Testis (tissue), 3 donors: ENCODE results near the gene TOX2. TPM values are rescaled to one million over a fixed set of nuclear protein-coding genes. Genes with fewer than 3 reads are reported as not detected.

ENCODE experiments used
- DNase-seq: peaks from one replicate; pipeline ENCODE4 v3.0.0-alpha.2; 2019
- H3K27ac ChIP-seq, 2 donors: fragments of 200-600 bp; sonication (generic); one replicate each; pipeline ENCODE4 v1.5.1; 2019
- H3K27me3 ChIP-seq: fragments of 200-600 bp; sonication (generic); one replicate; pipeline ENCODE4 v1.5.1; 2019
- H3K36me3 ChIP-seq: fragments of 200-600 bp; sonication (generic); one replicate; pipeline ENCODE4 v1.5.1; 2017; ENCODE audit warnings: low read depth; ENCODE audit errors: missing control alignments
- H3K4me1 ChIP-seq: fragments of 200-600 bp; sonication (generic); one replicate; pipeline ENCODE4 v1.5.1; 2019
- H3K4me3 ChIP-seq, 2 donors: fragments of 200-600 bp; sonication (generic); one replicate each; pipeline ENCODE4 v1.5.1; 2017 to 2019
- H3K9me3 ChIP-seq: fragments of 200-600 bp; sonication (generic); one replicate; pipeline ENCODE4 v1.5.1; 2017
- POLR2A ChIP-seq: fragments of 450-650 bp; IDR thresholded peaks from one replicate; pipeline ENCODE4 v1.6.1; 2017; ENCODE audit warnings: antibody characterized with exemption, mild to moderate bottlenecking, moderate library complexity
- WGBS, 2 donors: methylation state at CpG; one replicate each; pipeline ENCODE4 v1.1.5; 2018; 5-methylcytosine and 5-hydroxymethylcytosine counted together
- intact Hi-C: fragments of 100-400 bp; cut with DNase I; formaldehyde crosslinking; loops from one replicate; pipeline ENCODE4 v1.15.1; 2023; ENCODE audit warnings: low total_unique reads
- polyA plus RNA-seq: library from polyadenylated mRNA; stranded (reverse); fragments of 350-450 nt; fragmentation: Illumina TruSeq; extraction: RNeasy Lipid Tissue Mini Kit (QIAGEN cat#74804); gene quantifications from one replicate; pipeline ENCODE4 v1.2.3, GENCODE V29; 2014; ENCODE audit warnings: low read depth, low replicate concordance; ENCODE audit not compliant: insufficient read depth
- total RNA-seq, 2 donors: library from RNA; depleted of rRNA; stranded (reverse); fragments of >200 nt; gene quantifications; one replicate each; pipeline ENCODE4 v1.2.3, GENCODE V29; 2016
- TF ChIP-seq, protein P1 (sequence below), 3 experiments: fragments of 450-650 bp in 2 of 3; fragments of 200-600 bp in 1 of 3; sonication (generic) in 1 of 3; IDR thresholded peaks; one replicate each; pipeline ENCODE4 v1.5.1; 2016 to 2019; ENCODE audit warnings: antibody characterized with exemption in 3 of 3, mild to moderate bottlenecking in 2 of 3, moderate library complexity in 1 of 3

Gene TOX2
- total and polyA plus RNA-seq, 3 donors from 2014 or later, result 43.8 to 67.0 (median 48.1) TPM

DNA sequence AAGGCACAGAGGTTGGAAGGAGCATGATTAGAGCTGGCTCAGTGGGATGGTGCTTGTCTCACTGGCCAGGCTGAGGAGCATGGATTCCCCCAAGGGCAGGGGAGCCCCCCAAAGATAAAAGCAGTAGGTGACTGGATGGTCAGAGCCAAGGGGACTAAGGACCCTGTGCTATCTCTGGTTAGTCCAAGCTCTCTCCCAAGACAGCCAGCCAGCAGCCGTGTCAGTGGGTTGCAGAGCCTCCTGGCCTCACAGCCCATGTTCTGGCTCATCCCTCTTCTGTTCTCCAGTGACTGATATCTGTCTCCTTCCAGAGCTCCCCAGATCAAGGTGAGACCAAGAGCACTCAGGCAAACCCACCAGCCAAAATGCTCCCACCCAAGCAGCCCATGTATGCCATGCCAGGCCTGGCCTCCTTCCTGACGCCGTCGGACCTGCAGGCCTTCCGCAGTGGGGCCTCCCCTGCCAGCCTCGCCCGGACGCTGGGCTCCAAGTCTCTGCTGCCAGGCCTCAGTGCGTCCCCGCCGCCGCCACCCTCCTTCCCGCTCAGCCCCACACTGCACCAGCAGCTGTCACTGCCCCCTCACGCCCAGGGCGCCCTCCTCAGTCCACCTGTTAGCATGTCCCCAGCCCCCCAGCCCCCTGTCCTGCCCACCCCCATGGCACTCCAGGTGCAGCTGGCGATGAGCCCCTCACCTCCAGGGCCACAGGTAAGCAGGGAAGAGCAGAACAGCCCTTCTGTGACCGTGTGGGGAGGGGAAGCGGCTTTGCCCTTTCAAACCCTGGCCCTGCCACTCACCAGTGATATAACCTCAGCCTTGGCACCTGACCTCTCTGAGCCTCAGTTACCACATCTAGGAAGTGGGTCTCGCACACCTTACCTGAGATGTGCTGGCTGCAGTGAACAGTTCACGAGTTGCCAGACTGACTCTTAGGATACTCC, 151.0 kb downstream of the TOX2 start:
- no peak overlapping the region for H3K27ac ChIP-seq
- H3K4me3 ChIP-seq, result no peak overlapping the region
- no peaks in the 10 kb centered on the region for H3K4me1 ChIP-seq
- no peak for TF ChIP-seq POLR2A
- TF ChIP-seq, protein P1, sequence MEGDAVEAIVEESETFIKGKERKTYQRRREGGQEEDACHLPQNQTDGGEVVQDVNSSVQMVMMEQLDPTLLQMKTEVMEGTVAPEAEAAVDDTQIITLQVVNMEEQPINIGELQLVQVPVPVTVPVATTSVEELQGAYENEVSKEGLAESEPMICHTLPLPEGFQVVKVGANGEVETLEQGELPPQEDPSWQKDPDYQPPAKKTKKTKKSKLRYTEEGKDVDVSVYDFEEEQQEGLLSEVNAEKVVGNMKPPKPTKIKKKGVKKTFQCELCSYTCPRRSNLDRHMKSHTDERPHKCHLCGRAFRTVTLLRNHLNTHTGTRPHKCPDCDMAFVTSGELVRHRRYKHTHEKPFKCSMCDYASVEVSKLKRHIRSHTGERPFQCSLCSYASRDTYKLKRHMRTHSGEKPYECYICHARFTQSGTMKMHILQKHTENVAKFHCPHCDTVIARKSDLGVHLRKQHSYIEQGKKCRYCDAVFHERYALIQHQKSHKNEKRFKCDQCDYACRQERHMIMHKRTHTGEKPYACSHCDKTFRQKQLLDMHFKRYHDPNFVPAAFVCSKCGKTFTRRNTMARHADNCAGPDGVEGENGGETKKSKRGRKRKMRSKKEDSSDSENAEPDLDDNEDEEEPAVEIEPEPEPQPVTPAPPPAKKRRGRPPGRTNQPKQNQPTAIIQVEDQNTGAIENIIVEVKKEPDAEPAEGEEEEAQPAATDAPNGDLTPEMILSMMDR (IDR thresholded peaks at IDR 0.05), result no peak
- H3K27me3 ChIP-seq, result no peaks in the 10 kb centered on the region
- H3K9me3 ChIP-seq, result no peaks in the 10 kb centered on the region
- H3K36me3 ChIP-seq, result no peaks in the 10 kb centered on the region
- DNase-seq, result no peak
- intact Hi-C loops, result no loop called here
- 93 to 95% methylated on average over 16 to 20 of the region's 20 CpGs for WGBS, 2 donors

DNA sequence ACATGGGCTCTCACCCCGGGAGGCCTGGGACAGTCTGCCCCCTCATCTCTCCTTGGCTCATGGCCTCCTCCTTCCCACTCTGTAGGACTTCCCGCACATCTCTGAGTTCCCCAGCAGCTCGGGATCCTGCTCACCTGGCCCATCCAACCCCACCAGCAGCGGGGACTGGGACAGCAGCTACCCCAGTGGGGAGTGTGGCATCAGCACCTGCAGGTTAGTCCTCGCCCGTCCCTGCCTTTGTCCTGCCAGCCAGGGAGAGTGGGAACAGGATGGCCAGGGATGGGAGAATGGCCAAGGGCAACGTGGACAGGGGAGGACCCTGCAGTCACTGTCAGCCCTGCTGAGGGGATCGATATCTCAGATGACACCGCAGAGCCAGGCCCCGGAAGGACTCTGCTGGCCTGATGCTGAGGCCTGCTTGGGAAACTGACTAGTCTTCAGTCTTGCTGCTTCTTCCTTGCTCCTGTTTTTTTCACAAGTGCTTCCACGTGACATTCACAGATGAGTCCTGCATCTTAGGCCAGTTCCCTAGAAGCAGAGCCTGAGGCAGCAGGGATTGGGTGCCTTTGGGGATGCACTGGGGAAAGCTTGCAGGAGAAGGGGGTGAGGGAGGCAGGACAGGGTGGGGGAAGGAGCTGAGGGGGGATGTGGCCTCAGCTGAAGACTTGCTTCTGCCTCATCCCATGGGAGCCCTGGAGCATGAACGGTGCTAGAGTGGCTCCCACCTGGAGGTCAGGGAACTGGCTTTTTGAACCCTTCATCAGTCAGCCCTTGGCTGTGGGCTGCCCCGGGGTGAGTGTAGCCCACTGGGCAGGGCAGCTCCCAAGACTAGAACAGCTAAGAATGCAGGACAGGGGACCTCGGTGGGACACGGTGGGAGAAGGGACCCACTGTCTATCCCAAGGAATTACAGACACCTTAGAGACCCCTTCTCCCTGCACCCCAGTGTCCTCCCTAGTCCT, 152.3 kb downstream of the TOX2 start:
- Histone ChIP-seq H3K4me1 (no peaks in the 10 kb centered on the region), H3K27me3 (no peaks in the 10 kb centered on the region), H3K4me3 (no peak overlapping the region), H3K36me3 (no peaks in the 10 kb centered on the region), H3K27ac (no peak overlapping the region), H3K9me3 (no peaks in the 10 kb centered on the region)
- no peak for DNase-seq
- no peak for TF ChIP-seq POLR2A
- TF ChIP-seq, protein P1 (IDR thresholded peaks at IDR 0.05), result no peak
- intact Hi-C loops, result no loop called here
- WGBS, 2 donors, result 85 to 92% methylated on average over 7 to 15 of the region's 15 CpGs

DNA sequence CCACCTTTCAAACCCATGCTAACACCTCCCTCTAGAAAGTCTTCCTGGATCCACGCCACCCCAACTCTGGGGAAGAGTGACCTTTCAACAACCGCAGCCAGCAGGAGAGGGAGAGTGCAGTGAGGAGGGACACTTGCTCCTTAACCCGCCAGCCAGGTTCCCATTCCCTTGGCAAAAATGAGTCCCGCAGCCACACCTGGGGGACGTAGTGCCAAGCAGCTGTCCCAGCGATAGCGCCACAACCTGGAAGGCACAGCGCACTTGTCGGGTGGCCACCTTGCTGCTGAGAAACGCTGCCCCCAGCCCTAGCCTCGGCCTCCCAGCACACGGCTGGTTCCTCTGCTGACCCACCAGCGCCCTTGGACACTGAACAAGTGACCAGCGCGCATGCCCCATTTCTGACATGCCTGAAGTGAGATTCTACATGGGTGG, 153.0 kb downstream of the TOX2 start:
- Histone ChIP-seq H3K27me3 (no peaks in the 10 kb centered on the region), H3K4me1 (no peaks in the 10 kb centered on the region), H3K36me3 (no peaks in the 10 kb centered on the region), H3K9me3 (no peaks in the 10 kb centered on the region), H3K4me3 (no peak overlapping the region), H3K27ac (no peak overlapping the region)
- intact Hi-C loops, result no loop called here
- 93% methylated on average over 15 of the region's 15 CpGs; no CpG with 5 or more reads in 1 of the 2 donors for WGBS, 2 donors
- TF ChIP-seq, protein P1 (IDR thresholded peaks at IDR 0.05), result no peak
- DNase-seq, result no peak

DNA sequence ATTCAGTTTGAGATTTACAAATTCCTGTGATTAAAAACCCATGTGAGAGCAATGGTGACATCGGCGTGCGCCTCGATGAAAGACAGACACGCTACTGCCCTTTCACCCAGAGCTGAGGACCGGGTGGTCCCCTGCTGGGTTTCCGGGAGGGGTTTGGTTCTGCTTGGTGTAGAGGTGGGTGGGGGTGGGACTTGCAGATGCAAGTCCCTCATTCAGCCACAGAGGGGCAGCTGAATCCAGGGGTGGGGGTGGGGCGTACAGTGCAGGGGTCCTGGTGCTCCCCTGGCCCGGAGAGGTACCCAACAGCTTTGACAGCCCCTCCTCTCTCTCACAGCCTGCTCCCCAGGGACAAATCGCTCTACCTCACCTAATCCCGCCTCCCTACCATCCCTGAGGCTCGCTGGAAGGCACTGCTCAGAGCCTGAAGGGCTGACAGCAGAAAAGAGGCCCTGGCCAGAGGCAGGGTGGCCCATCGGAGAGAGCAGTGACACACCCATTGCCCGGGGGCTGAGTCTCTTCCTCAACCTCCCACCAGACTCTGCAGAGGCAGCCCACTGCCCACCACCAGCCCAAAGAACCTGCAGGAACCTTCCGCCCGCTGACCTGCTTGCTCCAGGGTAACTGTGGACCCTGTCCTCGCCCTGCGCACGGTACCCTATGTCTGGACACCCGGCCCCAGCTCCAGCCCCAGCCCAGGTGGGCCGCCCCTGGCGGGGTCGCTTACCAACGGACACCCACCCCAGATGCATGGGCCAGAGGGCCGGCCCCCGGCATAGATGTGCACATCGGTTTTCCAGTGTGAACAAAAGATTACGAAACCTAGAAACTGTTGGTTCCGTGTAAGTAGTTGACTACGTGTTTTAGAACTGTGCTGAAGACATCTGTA, 153.9 kb downstream of the TOX2 start:
- TF ChIP-seq, protein P1 (IDR thresholded peaks at IDR 0.05), result no peak
- no peak for TF ChIP-seq POLR2A
- H3K4me1 ChIP-seq, result no peaks in the 10 kb centered on the region
- H3K9me3 ChIP-seq, result no peaks in the 10 kb centered on the region
- no peak overlapping the region for H3K4me3 ChIP-seq
- no peak overlapping the region for H3K27ac ChIP-seq
- intact Hi-C loops, result no loop called here
- 84 to 90% methylated on average over 19 to 30 of the region's 30 CpGs for WGBS, 2 donors
- DNase-seq, result no peak
- H3K36me3 ChIP-seq, result no peaks in the 10 kb centered on the region
- no peaks in the 10 kb centered on the region for H3K27me3 ChIP-seq
